HAP-1 (cell line): ENCODE results near the gene LRRC42.

Experiments used
- DNase-seq, 2 experiments: peaks; one replicate each; pipeline ENCODE4 v3.0.0-alpha.2; 2016 to 2020; ENCODE audit warnings: low spot score in 2 of 2
- H3K27me3 ChIP-seq: fragments of 250-450 bp; sonication (Bioruptor Pico); 2 replicates; pipeline ENCODE4 v1.5.1; 2020; ENCODE audit warnings: low read depth, mild to moderate bottlenecking, moderate library complexity
- H3K36me3 ChIP-seq: fragments of 250-450 bp; sonication (Bioruptor Pico); replicated peaks from 2 replicates; pipeline ENCODE4 v1.5.1; 2020; ENCODE audit warnings: mild to moderate bottlenecking
- H3K4me1 ChIP-seq: fragments of 250-450 bp; sonication (Bioruptor Pico); 2 replicates; pipeline ENCODE4 v1.5.1; 2020; ENCODE audit warnings: mild to moderate bottlenecking
- H3K4me3 ChIP-seq: fragments of 250-450 bp; sonication (Bioruptor Pico); 2 replicates; pipeline ENCODE4 v1.5.1; 2020; ENCODE audit warnings: mild to moderate bottlenecking, moderate library complexity
- H3K9me3 ChIP-seq: fragments of 250-450 bp; sonication (Bioruptor Pico); 2 replicates; pipeline ENCODE4 v1.5.1; 2020; ENCODE audit warnings: mild to moderate bottlenecking, moderate library complexity
- in situ Hi-C: fragments of 300-500 bp; cut with MboI; formaldehyde crosslinking; loops from 3 replicates; pipeline ENCODE4 v1.14.3; 2020; ENCODE audit warnings: low sequenced_read_pairs, inconsistent platforms, mixed read lengths

Gene LRRC42, protein sequence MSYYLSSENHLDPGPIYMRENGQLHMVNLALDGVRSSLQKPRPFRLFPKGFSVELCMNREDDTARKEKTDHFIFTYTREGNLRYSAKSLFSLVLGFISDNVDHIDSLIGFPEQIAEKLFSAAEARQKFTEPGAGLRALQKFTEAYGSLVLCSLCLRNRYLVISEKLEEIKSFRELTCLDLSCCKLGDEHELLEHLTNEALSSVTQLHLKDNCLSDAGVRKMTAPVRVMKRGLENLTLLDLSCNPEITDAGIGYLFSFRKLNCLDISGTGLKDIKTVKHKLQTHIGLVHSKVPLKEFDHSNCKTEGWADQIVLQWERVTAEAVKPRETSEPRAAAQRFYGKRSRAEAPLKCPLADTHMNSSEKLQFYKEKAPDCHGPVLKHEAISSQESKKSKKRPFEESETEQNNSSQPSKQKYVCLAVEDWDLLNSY

DNA sequence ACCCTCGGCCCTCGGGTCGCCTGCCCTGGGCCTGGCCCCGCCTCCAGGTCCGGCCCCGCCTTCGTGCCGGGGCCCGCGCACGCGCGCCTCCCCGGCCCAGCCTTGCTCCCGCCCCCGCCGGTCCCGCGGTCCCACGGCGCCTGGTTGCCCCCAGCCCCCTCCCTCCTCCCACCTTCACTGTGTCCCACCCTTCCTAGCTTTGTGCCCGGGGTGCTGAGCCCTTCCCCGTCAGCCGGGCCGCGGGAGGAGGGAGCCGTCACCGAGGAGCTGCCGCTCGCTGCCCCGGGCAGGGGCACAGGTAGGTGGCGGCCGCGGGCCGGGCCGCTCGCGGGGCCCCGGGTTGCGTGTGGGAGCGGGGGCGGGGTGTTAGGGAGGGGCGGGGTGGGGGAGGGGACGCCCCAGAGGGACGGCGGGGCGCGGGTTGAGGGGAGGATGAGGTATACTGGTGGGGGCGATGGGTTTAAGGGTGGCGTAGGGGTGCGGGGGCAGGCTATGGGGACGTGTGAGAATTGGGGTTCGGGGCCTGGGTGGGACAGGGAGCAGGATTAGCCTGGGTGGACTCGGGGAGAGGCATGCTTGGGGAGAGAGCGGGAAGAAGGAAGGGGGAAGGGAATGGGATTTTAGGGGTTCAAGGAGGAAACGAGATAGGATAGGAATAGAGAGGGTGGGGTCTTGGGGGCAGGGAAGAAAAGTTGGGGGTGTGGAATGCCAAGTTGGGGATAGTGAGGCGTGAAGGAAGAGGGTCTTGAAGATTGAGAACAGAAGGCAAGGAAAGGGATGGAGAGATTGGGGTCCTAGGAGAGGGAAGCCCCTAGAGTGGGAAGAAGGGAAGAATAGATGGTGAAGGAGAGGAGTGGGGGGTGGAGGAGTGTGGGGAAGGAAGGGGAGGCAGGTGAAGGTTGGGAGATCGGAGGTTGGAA is at the start of gene LRRC42:
Gene LRRC42 (plus strand): TSS at position 99 of the 920 bp plus-strand sequence. CDS start 5,650 bp downstream, outside the sequence.
- Histone ChIP-seq H3K36me3 (no peaks in the 10 kb centered on the region; the same call in 1 of the 2 replicates), H3K4me3 (peak within 1 kb of the TSS; percentile 91), H3K4me1 (peaks cover 30% of the 10 kb centered on the region), H3K27me3 (no peaks in the 10 kb centered on the region), H3K9me3 (no peaks in the 10 kb centered on the region)
- in situ Hi-C loops: no loop called here
- DNase-seq: no peak

DNA sequence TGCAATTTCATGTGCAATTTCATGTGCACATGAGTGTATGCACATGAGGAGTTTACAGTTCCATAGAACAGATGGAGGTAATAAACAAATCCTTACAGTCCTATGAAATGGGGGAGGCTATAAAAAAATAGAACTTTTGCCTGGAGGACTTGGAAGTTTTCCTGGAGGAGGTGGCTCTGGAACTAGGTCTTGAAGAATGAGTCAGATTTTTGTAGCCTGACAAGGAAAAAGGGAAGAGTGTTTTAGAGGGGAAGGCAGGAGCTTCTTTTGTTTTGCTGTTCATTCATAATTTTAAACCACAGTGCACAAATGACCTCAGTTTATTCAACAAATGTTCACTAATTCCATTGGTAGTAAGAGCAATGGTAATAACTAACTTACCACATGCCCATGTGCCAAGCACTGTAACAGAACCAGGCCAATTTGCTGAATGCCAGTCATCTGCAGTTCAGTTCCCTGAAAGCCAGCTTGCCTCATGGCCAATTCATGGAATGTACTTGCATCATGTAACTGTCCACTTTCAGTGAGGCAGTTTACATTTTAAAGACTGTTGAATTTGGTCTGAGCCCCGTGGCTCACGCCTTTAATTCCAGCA is 49.4 kb upstream of the LRRC42 start:
- in situ Hi-C loops: no loop called here
- H3K36me3 ChIP-seq: no peaks in the 10 kb centered on the region

DNA sequence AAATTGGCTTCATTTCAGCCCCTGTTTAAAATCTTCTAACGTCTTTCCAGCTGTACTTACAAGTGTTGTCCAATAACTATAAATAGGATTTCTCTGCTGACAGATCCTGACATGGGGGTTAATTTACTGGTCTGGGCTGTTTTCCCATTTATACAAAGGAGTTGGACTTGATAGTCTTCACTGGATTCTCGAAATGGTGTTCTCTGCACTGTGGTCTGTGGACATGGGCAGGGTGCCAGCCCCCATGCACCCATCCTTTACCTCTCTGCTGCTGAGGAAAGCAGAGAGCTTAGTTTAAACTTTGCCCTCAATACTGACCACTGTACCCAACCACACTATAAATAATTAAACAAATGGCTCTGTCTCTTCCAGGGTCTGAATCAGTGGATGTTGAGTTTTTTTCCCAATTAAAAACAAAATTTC is 46.9 kb upstream of the LRRC42 start:
- in situ Hi-C loops: no loop called here
- Histone ChIP-seq H3K4me3 (no peak overlapping the region), H3K27me3 (no peaks in the 10 kb centered on the region), H3K4me1 (no peaks in the 10 kb centered on the region; the same call in 1 of the 2 replicates), H3K9me3 (no peaks in the 10 kb centered on the region), H3K36me3 (no peaks in the 10 kb centered on the region)
- no peak for DNase-seq

More for the DNA sequence above, 49.4 kb upstream of the LRRC42 start:
- Histone ChIP-seq H3K9me3 (no peaks in the 10 kb centered on the region), H3K4me1 (no peaks in the 10 kb centered on the region), H3K4me3 (no peak overlapping the region), H3K27me3 (no peaks in the 10 kb centered on the region)
- no peak for DNase-seq

DNA sequence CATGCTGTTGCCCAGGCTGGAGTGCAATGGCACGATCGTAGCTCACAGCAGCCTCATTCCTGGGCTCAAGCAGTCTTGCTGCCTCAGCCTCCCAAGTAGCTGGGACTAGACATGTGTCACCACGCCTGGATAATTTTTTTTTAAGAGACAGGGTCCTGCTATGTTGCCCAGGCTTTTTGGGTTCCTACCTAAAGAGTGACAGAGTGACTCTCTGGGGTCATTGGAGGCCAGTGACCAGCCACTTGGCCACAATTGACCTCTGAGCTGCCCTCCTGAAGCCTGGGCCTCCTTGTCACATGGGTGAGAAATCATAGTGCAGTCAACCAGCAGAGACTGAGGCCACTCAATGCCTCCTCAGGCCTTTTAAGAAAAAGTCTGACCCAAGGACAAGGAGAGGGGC is 46.4 kb upstream of the LRRC42 start:
- Histone ChIP-seq H3K4me1 (no peaks in the 10 kb centered on the region; the same call in 1 of the 2 replicates), H3K36me3 (no peaks in the 10 kb centered on the region), H3K9me3 (no peaks in the 10 kb centered on the region), H3K27me3 (no peaks in the 10 kb centered on the region), H3K4me3 (no peak overlapping the region)
- in situ Hi-C loops: no loop called here
- no peak for DNase-seq

DNA sequence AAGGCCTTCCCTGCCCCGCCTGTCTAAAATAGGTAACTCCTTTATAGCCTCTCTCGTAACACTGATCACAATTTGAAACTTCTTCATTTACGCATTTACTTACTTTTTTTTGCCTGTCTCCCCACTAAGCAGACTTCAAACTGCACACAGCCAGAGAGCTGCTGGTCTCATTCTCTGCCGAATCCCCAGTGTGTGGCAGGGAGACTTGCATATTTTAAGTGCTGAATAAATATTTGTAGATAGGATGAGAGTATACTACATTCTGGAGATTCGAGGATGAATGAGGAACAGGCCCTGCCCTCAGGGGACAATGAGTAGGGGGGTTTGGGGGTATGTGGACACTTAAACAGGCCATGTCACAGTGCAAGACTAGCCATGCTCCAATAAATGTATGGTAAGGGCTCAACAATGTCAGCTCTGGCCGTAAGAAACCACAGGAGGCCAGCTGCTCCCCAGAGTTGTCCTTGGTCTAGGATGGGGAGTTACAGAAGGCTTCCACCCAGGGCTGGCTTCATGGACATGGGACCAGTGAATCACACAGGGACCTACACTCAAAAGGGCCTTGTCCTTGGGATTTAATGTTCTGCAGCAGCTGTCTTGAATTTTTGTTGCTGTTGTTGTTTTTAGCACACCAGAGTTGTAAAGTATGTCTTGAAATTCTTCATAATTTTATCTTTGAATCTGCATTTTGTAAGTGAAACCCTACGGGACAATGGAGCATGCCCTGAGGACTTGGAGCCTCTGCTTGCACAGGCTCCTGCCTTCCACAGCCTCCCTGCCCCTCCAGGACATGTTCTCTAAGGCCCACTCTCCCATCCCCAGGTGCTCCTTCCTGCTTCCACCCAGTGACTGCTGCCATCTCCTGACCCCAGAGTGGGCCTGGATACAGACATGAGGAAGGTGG is 43.7 kb upstream of the LRRC42 start:
- DNase-seq: no peak
- Histone ChIP-seq H3K4me1 (no peaks in the 10 kb centered on the region; the same call in 1 of the 2 replicates), H3K36me3 (no peaks in the 10 kb centered on the region), H3K4me3 (no peak overlapping the region), H3K9me3 (no peaks in the 10 kb centered on the region), H3K27me3 (no peaks in the 10 kb centered on the region)
- in situ Hi-C loops: no loop called here

DNA sequence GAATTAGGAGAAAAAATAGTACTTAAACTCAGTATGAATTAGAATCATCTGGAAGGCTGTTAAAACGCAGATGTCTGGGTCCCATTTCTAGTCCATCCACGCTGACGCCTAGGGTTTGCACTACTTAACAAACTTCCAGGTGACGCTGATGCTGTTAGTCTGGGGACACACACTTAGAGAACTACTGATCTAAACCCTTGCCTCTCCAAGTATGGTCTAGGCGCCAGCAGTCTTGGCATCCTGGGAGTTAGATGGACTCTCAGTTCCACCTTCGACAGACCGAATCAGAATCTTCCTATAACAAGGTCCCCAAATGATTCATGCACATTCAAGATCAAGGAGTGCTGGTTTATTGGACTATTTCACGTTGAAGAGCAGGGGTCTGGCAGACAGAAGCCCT is 40.6 kb upstream of the LRRC42 start:
- in situ Hi-C loops: no loop called here
- H3K4me3 ChIP-seq: no peak overlapping the region
- no peaks in the 10 kb centered on the region; the same call in 1 of the 2 replicates for H3K4me1 ChIP-seq
- no peak for DNase-seq
- H3K9me3 ChIP-seq: no peaks in the 10 kb centered on the region
- H3K27me3 ChIP-seq: no peaks in the 10 kb centered on the region
- H3K36me3 ChIP-seq: no peaks in the 10 kb centered on the region

DNA sequence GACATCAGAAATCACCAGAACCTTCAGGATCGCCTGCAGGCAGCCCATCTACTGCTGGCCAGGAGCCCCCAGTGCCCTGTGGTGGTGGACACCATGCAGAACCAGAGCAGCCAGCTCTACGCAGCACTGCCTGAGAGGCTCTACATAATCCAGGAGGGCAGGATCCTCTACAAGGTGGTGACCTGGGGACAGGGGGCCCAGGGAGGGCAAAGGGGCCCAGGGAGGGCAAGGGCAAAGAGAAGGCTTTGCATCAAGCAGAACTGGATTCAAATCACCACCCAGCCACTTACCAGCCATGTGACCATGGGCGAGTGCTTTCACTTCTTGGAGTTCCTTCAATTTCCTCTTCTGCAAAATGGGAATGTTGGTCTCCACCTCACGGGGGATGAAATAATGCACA is 40.0 kb upstream of the LRRC42 start:
- no peak overlapping the region for H3K4me3 ChIP-seq
- in situ Hi-C loops: no loop called here
- no peaks in the 10 kb centered on the region; the same call in 1 of the 2 replicates for H3K4me1 ChIP-seq
- no peaks in the 10 kb centered on the region for H3K27me3 ChIP-seq
- DNase-seq: no peak
- H3K9me3 ChIP-seq: no peaks in the 10 kb centered on the region
- no peaks in the 10 kb centered on the region for H3K36me3 ChIP-seq

DNA sequence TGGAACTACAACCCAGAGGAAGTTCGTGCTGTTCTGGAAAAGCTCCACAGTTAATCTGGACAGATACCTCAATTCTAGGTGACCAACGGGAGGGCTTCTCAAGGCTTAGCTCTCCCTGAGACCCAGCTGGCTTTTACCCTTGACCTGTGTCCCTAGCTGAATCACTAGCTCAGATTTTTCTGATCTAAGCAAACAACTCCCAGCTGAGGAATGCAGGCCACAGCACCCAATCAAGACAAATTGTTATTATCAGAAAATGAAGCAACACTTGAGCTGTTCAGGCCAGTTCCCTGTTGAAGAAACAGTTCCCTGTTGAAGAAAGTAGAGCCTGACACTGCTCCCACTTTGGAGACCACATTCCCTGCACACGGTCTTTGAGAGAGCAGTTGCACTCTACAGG is 36.2 kb upstream of the LRRC42 start:
- no peak for DNase-seq
- no peaks in the 10 kb centered on the region for H3K36me3 ChIP-seq
- H3K4me1 ChIP-seq: peaks cover 4% of the 10 kb centered on the region; the same call in 1 of the 2 replicates
- no peak overlapping the region for H3K4me3 ChIP-seq
- H3K27me3 ChIP-seq: no peaks in the 10 kb centered on the region
- H3K9me3 ChIP-seq: no peaks in the 10 kb centered on the region
- in situ Hi-C loops: no loop called here

DNA sequence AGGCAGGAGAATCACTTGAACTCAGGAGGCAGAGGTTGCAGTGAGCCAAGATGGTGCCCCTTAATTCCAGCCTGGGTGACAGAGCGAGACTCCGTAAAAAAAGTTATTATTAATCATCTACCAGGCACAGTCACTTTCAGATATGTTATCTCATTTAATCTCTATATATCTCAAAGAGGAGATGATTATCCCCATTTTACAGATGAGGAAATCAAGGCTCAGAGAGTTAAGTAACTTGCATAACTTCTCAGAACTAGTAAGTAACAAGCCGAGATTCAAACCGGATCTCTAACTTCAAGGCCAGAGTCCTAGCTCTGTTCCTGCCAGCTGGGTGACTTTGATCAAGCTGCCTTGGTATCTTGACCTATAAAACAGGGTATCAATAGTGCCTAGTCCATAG is 34.7 kb upstream of the LRRC42 start:
- Histone ChIP-seq H3K9me3 (no peaks in the 10 kb centered on the region), H3K4me1 (peaks cover 4% of the 10 kb centered on the region; the same call in 1 of the 2 replicates), H3K4me3 (no peak overlapping the region), H3K27me3 (no peaks in the 10 kb centered on the region), H3K36me3 (no peaks in the 10 kb centered on the region)
- no peak for DNase-seq
- in situ Hi-C loops: no loop called here

DNA sequence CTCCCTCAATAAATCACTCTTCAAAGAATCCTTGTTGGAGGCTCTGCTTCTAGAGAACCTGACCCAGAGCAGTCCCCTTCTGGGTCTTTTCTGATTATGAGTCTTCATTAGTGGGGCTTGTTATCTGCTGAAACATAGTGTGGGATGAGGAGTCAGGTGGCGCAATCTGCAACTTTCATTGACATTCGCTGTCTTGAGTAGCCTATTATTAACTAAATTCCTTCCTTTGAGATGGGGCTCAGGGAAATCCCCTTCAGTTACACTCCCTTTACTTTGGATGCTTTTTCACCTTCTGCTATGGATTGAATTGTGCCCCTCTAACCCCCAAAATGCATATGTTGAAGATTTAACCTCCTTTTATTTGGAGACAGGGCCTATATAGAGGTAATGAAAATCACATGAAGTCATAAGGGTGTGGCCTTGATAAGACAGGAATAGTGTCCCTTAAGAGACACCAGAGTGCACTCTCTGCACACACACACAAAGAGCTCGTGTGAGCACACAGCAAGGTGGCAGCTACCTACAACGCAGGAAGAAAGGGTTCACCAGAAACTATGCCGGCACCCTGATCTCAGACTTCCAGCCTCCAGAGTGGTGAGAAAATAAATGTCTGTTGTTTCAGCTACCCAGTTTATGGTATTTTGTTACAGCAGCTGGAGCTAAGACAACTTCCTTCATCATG is 32.7 kb upstream of the LRRC42 start:
- no peaks in the 10 kb centered on the region for H3K36me3 ChIP-seq
- H3K4me1 ChIP-seq: peaks cover 4% of the 10 kb centered on the region; the same call in 1 of the 2 replicates
- H3K9me3 ChIP-seq: no peaks in the 10 kb centered on the region
- H3K27me3 ChIP-seq: no peaks in the 10 kb centered on the region
- in situ Hi-C loops: no loop called here
- H3K4me3 ChIP-seq: no peak overlapping the region
- DNase-seq: no peak

DNA sequence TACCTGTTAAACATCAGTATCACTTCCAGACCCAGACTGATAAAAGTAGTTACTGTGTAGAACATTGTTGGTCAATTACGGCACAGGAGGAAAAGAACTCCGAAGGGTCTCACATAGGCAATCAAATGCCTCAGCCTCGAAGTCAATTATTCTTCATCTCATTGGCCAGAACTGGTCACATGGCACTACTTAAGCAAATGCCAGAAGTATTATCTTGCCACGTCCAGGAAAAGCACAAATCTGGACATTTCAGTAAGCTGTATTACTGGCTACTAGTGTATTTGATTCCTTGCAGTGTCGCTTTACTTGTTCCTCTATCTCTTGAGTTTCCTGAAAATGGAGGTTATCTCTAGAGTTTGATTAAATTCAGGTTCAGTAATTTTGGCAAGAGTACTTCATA is 27.8 kb upstream of the LRRC42 start:
- DNase-seq: no peak
- no peaks in the 10 kb centered on the region for H3K27me3 ChIP-seq
- peaks cover 4% of the 10 kb centered on the region; the same call in 1 of the 2 replicates for H3K4me1 ChIP-seq
- no peaks in the 10 kb centered on the region for H3K9me3 ChIP-seq
- H3K4me3 ChIP-seq: no peak overlapping the region
- in situ Hi-C loops: no loop called here
- no peaks in the 10 kb centered on the region for H3K36me3 ChIP-seq

DNA sequence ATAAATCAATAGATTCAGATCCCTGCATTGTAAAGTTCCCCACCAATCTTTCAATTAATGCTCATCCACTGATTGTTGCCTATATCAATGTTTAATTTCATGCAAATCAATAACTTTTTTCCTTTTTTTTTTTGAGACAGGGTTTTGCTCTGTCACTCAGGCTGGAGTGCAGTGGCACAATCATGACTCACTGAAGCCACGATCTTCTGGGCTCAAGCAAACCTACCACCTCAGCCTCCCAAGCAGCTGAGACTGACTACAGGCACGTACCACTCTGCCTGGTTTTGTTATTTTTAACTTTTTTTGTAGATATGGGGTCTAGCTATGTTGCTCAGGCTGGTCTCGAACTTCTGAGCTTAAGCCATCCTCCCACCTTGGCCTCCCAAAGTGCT is 26.5 kb upstream of the LRRC42 start:
- Histone ChIP-seq H3K27me3 (no peaks in the 10 kb centered on the region), H3K4me1 (no peaks in the 10 kb centered on the region), H3K9me3 (no peaks in the 10 kb centered on the region), H3K4me3 (no peak overlapping the region), H3K36me3 (no peaks in the 10 kb centered on the region)
- DNase-seq: no peak
- in situ Hi-C loops: no loop called here
